HuH-7 (cell line): ENCODE measurements around the gene NLRP6.
A peak's percentile ranks its signal among the peaks of the same experiment; 100 is the strongest.
"Not testable (repeated sequence)": the region's sequence is repeated elsewhere in the genome, so short reads cannot be mapped to it uniquely, and the experiment has no call there.

Source experiments
- DNase-seq: peaks from one replicate; pipeline ENCODE4 v3.0.0; 2011; ENCODE audit warnings: low spot score

The NLRP6 gene

DNA sequence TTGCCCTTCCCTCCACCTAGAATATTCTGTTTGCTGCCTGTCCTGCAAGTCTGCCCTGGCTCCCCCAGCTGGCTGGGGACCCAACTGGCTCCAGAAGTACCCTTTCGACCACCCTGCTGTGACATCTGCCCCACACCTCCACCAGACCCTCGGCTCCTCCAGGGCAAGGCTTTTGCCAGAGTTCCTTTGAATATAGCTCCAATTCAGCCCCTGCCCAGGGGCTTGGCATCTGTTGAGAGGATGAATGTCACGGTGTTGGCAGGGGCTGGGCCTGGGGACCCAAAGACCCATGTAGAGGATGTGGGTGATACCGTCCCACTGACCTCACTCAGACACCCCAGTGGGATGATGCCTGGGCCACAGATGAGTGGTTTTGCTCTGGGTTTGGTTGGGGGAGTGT lies 4.0 kb downstream of the NLRP6 start:
- no peak for DNase-seq

DNA sequence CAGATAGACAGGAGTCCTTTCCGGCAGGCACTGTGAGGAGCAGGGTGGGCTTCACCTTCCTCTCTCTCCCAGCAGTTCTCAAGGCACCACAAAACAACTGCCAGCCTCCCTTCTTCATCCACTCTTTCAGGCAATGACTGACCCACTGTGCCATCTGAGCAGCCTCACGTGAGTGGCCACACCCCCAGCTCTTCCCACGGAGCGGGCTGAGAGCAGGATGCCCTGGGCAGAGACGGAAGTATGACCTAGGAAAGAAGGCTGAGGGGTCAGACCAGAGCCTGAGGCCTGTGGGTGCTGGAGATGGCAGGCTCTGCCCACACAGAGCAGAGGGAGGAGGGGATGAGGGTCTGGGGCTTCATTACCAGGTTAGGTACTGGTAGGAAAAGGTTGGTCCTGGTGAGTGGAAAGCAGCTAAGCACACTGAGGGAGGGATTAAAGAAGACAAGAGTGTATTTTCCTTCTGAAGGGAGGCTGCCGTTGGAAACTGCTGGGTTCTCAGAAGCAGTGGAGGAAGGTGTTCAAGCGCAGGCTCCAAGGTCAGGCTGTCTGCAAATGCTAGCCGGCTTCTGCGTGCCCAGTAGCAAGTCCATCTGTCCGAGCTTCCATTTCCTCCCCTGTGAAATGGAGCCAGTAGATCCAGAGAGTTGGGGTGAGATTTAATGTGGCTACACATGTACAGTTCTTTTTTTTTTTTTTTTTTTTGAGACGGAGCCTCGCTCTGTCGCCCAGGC lies 4.6 kb downstream of the NLRP6 start:
- DNase-seq = no peak

- DNase-seq = no peak
Measured at GRCh38 chr11:283405-284104, 5.3 kb downstream of the NLRP6 start.

GRCh38 chr11:284105-285020 lies 6.2 kb downstream of the NLRP6 start:
- DNase-seq = no peak

- no peak for DNase-seq
Measured at GRCh38 chr11:285021-285893, 7.0 kb downstream of the NLRP6 start.

GRCh38 chr11:285894-286220 lies 7.7 kb downstream of the NLRP6 start:
- no peak for DNase-seq

- not testable (repeated sequence) for DNase-seq
Measured at GRCh38 chr11:286977-287820, 9.0 kb downstream of the NLRP6 start.

DNA sequence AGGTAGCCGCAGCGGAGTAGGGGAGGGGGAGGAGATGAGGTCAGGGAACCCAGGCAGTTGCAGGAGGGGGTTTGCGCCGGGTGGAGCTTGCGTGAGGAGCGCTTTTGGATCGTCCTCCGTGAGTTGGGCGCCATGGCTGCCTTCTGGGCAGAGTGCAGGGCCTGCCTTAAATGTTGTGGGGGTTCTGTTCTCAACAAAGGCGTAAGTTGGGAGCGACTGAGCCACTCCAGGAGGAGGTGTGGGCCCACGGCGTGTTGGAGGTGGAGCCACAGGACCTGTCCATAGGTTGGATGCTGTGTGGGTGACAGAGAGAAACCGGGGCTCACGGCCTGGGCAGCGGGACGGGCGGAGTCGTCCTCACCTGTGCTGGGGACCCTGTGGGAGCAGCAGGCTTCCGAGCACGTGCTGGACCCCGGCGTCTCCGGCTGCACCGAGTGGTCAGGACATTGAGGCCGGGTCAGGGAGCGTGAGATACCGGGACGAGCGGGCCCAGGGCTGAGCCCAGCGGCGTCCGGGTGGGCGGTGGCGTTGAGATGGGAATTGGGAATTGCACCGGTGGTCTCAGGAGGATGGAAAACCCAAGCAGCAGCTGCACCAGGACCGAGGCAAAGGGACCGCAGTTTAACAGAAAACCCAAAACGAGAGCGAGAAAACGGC lies 9.7 kb downstream of the NLRP6 start:
- no peak for DNase-seq

DNA sequence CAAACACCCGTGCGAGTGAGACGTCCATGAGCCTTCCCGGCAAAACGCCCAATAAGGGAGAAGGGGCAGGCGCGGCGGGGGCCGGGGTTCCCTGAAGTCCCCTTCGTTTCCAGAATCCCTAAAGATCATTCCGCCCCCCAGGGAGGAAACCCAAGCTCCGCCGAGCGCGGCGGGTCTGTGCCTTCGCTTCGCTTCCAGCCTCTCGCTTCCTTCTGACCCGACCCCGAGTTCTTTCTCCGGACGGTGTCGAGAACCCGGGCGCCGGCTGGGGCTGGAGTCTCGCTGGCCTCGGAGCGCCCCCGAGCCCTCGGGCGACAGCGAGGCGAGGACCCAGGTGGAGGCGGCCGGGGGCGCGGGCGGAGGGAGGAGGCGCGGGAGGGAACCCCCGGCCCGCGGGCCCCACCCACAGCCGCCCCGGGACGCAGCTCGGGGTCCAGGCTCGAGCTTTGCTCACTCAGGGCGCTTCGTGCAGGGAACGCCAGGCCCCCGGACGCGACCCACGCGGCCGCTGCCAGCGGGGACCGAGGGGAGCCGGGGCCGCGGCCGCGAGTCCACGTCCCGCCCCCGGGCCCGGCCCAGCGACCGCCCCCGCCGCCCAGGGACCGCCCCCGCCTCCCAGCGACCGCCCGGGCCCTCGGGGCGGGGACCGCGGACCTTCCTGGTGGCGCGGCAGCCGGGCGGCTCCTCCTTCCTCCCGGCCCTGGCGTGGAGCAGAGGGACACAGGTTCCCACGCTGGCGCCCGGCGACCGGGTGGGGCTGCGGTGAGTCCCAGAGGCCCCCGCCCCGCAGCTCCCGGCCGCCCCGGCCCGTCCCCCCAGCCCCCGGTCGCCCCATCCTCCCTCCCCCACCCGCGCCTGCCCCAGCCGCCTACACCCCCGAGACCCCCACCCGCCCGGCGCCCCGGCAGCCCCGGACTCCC lies 10.5 kb downstream of the NLRP6 start, which contains the start of gene PGGHG:
TSS of gene PGGHG (plus strand) at position 649 of the 920 bp plus-strand sequence. CDS start 691 bp downstream, outside the sequence.
- peak; percentile 94 for DNase-seq

- DNase-seq = no peak
Measured at GRCh38 chr11:289398-289711, 11.1 kb downstream of the NLRP6 start.

GRCh38 chr11:289712-290620 lies 11.8 kb downstream of the NLRP6 start:
- DNase-seq = no peak

GRCh38 chr11:290621-291231 lies 12.5 kb downstream of the NLRP6 start:
- DNase-seq = no peak

- DNase-seq = no peak
Measured at GRCh38 chr11:291281-292210, 13.3 kb downstream of the NLRP6 start.

DNA sequence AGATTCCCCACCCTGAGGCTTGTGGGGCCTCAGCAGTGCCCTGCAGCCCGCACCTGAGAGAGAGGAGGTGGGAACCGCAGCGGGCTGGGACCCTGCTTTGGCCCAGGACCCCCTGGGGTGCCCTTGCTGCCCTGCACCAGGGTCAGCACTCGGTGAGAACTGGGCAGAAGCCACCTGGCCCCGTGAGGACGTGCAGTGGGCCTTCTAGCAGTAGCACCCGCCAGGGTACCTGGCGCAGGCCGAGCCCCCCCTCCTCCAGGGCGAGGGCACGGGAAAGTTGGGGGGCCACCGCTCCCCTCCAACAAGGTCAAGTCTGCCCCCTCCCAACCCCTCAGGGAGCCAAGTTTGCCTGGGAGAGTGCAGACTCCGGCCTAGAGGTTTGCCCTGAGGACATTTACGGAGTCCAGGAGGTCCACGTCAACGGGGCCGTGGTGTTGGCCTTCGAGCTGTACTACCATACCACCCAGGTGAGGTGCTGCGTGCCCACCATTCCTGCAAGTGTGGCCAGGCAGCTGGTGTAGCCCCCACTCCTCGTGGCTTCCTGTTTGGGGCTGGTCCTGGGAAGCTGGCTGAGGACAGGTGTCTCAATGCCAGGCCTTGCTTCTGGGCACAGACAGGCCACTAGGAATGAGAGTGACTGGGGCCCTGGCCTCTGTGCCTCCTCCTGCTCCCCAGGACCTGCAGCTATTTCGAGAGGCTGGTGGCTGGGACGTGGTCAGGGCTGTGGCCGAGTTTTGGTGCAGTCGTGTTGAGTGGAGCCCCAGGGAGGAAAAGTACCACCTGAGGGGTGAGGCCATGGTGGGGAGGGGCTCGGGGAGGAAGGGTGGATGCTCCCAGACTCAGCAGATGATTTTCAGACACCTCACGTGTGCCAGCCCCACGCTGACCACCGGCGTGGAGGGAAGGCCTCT lies 14.3 kb downstream of the NLRP6 start:
- DNase-seq = no peak

GRCh38 chr11:293271-293851 lies 15.2 kb downstream of the NLRP6 start:
- DNase-seq = no peak
